HL-60 (cell line): ENCODE measurements around the gene IL1B.

Source experiments
- POLR2AphosphoS5 ChIP-seq: IDR thresholded peaks from 2 replicates; pipeline ENCODE4 v1.6.1; 2012; ENCODE audit warnings: low read depth
- TF ChIP-seq, protein P1 (sequence below): IDR thresholded peaks from one replicate; pipeline ENCODE4 v1.5.1; 2011; ENCODE audit warnings: low read length, control low read depth, inconsistent platforms; ENCODE audit not compliant: insufficient read depth

- TF ChIP-seq POLR2AphosphoS5: no peak
- TF ChIP-seq, protein P1, sequence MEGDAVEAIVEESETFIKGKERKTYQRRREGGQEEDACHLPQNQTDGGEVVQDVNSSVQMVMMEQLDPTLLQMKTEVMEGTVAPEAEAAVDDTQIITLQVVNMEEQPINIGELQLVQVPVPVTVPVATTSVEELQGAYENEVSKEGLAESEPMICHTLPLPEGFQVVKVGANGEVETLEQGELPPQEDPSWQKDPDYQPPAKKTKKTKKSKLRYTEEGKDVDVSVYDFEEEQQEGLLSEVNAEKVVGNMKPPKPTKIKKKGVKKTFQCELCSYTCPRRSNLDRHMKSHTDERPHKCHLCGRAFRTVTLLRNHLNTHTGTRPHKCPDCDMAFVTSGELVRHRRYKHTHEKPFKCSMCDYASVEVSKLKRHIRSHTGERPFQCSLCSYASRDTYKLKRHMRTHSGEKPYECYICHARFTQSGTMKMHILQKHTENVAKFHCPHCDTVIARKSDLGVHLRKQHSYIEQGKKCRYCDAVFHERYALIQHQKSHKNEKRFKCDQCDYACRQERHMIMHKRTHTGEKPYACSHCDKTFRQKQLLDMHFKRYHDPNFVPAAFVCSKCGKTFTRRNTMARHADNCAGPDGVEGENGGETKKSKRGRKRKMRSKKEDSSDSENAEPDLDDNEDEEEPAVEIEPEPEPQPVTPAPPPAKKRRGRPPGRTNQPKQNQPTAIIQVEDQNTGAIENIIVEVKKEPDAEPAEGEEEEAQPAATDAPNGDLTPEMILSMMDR: no peak
These were observed 15.4 kb downstream of the IL1B start for GRCh38 chr2:112821142-112821541.
